ENCODE results near the gene MAIP1. TPM values are rescaled to one million over a fixed set of nuclear protein-coding genes. Genes with fewer than 3 reads are reported as not detected.

The MAIP1 gene
- total and polyA plus RNA-seq, 9 of the 15 experiments (the other 6 are each of a cell fraction or from before 2014, with no cell fraction given) = 3.6 to 30.0 (median 24.5) TPM

DNA sequence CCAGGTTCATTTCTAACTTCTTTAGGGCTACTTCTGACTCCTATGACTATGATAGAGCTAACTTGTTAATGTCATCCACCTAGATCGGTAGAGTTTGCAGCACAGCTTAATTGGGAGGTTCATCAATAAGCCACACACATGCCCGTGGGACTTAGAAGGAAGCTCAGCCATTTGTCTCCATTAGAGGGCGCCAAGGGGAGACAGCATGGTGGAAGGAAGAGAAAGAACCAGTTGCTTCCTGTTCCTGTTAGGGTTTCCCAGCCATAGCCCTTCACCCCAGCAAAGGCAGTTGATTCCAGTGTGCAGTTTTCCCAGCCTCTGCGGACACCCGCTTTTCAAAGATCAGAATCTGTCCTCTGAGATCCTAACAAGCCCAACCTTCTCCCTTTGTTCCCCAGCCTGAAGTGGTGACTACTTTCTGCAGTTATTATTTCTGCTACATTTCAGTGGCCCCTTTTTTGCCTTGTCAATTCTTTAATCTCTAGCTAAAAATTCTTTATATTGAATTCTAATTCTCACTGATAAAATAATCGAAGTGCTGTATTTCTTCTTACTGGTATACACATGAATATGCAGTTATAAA, 30.3 kb downstream of the MAIP1 start (continued):
- TF ChIP-seq, protein P1, sequence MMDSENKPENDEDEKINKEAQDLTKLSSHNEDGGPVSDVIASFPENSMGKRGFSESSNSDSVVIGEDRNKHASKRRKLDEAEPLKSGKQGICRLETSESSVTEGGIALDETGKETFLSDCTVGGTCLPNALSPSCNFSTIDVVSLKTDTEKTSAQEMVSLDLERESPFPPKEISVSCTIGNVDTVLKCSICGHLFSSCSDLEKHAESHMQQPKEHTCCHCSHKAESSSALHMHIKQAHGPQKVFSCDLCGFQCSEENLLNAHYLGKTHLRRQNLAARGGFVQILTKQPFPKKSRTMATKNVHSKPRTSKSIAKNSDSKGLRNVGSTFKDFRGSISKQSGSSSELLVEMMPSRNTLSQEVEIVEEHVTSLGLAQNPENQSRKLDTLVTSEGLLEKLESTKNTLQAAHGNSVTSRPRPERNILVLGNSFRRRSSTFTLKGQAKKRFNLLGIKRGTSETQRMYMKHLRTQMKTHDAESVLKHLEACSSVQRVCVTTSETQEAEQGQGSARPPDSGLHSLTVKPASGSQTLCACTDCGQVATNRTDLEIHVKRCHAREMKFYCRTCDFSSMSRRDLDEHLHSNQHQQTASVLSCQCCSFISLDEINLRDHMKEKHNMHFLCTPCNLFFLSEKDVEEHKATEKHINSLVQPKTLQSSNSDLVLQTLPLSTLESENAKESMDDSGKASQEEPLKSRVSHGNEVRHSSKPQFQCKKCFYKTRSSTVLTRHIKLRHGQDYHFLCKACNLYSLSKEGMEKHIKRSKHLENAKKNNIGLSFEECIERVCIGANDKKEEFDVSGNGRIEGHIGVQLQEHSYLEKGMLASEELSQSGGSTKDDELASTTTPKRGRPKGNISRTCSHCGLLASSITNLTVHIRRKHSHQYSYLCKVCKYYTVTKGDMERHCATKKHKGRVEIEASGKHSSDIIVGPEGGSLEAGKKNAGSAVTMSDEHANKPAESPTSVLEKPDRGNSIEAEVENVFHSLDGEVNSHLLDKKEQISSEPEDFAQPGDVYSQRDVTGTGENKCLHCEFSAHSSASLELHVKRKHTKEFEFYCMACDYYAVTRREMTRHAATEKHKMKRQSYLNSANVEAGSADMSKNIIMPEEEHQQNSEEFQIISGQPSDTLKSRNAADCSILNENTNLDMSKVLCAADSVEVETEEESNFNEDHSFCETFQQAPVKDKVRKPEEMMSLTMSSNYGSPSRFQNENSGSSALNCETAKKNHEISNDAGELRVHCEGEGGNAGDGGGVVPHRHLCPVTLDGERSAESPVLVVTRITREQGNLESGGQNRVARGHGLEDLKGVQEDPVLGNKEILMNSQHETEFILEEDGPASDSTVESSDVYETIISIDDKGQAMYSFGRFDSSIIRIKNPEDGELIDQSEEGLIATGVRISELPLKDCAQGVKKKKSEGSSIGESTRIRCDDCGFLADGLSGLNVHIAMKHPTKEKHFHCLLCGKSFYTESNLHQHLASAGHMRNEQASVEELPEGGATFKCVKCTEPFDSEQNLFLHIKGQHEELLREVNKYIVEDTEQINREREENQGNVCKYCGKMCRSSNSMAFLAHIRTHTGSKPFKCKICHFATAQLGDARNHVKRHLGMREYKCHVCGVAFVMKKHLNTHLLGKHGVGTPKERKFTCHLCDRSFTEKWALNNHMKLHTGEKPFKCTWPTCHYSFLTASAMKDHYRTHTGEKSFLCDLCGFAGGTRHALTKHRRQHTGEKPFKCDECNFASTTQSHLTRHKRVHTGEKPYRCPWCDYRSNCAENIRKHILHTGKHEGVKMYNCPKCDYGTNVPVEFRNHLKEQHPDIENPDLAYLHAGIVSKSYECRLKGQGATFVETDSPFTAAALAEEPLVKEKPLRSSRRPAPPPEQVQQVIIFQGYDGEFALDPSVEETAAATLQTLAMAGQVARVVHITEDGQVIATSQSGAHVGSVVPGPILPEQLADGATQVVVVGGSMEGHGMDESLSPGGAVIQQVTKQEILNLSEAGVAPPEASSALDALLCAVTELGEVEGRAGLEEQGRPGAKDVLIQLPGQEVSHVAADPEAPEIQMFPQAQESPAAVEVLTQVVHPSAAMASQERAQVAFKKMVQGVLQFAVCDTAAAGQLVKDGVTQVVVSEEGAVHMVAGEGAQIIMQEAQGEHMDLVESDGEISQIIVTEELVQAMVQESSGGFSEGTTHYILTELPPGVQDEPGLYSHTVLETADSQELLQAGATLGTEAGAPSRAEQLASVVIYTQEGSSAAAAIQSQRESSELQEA (IDR thresholded peaks at IDR 0.05; ENCODE audit: low read depth) = no peak
- TF ChIP-seq BACH1 (tag; IDR thresholded peaks at IDR 0.05) (no peak), TCF7L2 (IDR thresholded peaks at IDR 0.05; ENCODE audit: low read depth, low read length) (no peak), YY1 (IDR thresholded peaks at IDR 0.05; ENCODE audit: borderline replicate concordance in 1 of 3, control insufficient read depth in 1 of 3, extremely low read depth in 1 of 3, insufficient read depth in 3 of 3, insufficient read length in 1 of 3, insufficient replicate concordance in 2 of 3, low read depth in 1 of 3, low read length in 2 of 3) (peak in 1 of 3 experiments; percentile 67), NCOA6 (IDR thresholded peaks at IDR 0.05) (no peak), SNRNP70 (optimal IDR thresholded peaks at IDR 0.05; ENCODE audit: low read depth, low read length) (no peak), MYC (IDR thresholded peaks at IDR 0.05; ENCODE audit: low read depth, low read length) (peak; percentile 61; the same call in 1 of the 2 replicates), MYC (CRISPR knock-in tag; IDR thresholded peaks at IDR 0.05; ENCODE audit: borderline replicate concordance, low read depth) (no peak), NFRKB (IDR thresholded peaks at IDR 0.05; ENCODE audit: low read depth) (no peak)
- TF ChIP-seq, protein P2, sequence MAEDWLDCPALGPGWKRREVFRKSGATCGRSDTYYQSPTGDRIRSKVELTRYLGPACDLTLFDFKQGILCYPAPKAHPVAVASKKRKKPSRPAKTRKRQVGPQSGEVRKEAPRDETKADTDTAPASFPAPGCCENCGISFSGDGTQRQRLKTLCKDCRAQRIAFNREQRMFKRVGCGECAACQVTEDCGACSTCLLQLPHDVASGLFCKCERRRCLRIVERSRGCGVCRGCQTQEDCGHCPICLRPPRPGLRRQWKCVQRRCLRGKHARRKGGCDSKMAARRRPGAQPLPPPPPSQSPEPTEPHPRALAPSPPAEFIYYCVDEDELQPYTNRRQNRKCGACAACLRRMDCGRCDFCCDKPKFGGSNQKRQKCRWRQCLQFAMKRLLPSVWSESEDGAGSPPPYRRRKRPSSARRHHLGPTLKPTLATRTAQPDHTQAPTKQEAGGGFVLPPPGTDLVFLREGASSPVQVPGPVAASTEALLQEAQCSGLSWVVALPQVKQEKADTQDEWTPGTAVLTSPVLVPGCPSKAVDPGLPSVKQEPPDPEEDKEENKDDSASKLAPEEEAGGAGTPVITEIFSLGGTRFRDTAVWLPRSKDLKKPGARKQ (CRISPR knock-in tag; IDR thresholded peaks at IDR 0.05) = no peak
- TF ChIP-seq, protein P3, sequence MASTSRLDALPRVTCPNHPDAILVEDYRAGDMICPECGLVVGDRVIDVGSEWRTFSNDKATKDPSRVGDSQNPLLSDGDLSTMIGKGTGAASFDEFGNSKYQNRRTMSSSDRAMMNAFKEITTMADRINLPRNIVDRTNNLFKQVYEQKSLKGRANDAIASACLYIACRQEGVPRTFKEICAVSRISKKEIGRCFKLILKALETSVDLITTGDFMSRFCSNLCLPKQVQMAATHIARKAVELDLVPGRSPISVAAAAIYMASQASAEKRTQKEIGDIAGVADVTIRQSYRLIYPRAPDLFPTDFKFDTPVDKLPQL (IDR thresholded peaks at IDR 0.05; ENCODE audit: extremely low read depth, insufficient read length) = no peak

Measured in K562 (cell line).